Testis (tissue), 2 donors: ENCODE data around the gene MED25.

ENCODE experiments used
- CTCF ChIP-seq, 3 experiments: fragments of 450-650 bp in 2 of 3; fragments of 200-600 bp in 1 of 3; sonication (generic) in 1 of 3; IDR thresholded peaks; one replicate each; pipeline ENCODE4 v1.5.1; 2016 to 2019; ENCODE audit warnings: antibody characterized with exemption in 3 of 3, mild to moderate bottlenecking in 2 of 3, moderate library complexity in 1 of 3
- POLR2A ChIP-seq: fragments of 450-650 bp; IDR thresholded peaks from one replicate; pipeline ENCODE4 v1.6.1; 2017; ENCODE audit warnings: antibody characterized with exemption, mild to moderate bottlenecking, moderate library complexity

GRCh38 chr19:49870309-49870901 lies 52.3 kb downstream of the MED25 start:
- TF ChIP-seq CTCF (IDR thresholded peaks at IDR 0.05) (no peak), POLR2A (no peak)
